HG03025 (cell line): ENCODE data around the gene CADM1.

Experiments used
- ATAC-seq: cut with Tn5 transposase; IDR thresholded peaks from one replicate; pipeline ENCODE4 v1.9.1; 2021; ENCODE audit warnings: mild to moderate bottlenecking, moderate library complexity; ENCODE audit not compliant: unreplicated experiment, low FRiP score

Gene CADM1

DNA sequence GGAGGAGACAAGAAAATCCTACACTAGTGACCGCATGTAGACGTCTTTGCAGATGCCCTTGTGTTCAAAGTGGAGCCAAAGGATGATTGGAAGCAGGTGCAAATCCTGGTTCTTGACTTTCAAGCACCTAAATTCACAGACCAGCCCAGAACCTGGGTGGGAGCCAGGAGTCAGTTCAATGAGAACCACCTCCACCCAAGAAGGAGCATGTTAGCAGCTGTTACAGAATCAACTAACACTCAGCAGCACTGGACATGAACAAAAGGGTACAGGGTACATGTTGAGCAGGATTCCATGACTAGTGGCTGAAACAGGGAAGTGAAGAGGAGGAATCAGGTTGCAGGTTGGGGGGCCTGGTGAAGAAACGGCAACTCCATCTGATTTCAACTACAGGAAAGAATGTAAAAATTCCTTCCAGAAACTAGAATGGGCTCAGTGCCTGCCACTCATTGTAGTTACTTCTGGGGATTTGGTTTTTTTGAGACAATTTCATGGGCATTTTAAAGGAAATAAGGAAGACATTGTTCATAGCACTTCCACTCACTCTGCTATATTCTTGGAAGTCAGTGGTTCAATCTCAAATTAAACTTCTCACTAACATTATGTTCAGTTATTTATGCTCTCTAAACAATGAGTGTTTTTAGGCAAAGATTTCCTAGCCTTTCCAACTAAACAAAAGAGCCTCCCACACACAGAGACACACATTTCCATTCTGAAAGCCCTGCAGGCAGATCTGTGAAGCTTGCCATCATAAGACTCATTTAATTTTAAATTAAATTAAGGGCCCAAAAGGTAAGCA lies 173.3 kb downstream of the CADM1 start:
- ATAC-seq: no peak

DNA sequence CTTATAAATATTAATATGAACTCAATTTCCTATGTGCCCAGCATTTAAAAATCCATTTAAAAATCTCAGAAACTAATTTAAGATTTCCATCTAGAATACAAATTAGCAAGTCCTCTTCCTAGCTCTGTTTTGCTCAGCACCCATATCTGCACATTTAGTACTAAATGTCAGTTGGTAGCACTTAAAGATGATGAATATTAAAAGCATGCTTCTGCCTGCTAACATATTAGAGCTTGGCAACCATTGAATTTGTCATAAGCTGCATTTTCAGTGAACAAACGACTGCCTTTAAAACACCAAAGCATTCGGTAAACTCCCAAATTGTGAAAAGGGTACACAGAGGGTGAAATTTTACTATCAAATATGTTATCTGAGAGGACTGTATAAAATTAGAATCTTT lies 177.7 kb downstream of the CADM1 start:
- ATAC-seq: no peak

GRCh38 chr11:115325523-115325922 lies 178.7 kb downstream of the CADM1 start:
- ATAC-seq: no peak

GRCh38 chr11:115324581-115325432 lies 179.4 kb downstream of the CADM1 start:
- peak; percentile 47 for ATAC-seq

DNA sequence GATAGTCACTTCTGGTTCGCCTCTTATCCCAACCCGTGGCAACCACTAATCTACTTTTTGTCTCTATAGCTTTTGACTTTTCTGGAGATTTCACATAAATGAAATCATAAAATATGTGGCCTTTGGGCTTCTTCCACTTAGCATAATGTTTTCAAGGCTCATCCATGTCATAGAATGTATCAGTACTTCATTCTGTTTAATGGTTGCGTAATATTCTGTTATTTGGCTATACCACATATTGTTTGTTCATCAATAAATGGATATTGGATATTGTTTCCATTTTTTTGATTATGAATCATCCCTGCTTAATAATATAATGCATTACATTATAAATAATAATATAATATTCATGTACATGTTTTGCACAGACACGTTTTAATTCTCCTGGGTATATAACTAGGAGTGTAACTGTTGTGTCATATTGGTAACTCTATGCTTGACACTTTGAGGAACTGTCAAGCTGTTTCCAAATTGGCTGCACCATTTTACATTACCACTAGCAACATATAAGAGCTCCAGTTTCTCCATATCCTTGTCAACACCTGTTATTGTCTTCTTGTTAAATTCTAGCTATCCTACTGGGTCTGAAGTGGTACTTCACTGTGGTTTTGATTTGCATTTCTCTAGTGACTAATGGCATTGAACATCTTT lies 181.5 kb downstream of the CADM1 start:
- no peak for ATAC-seq

- ATAC-seq: no peak
Observed at GRCh38 chr11:115321605-115322289, 182.5 kb downstream of the CADM1 start.

GRCh38 chr11:115317277-115318185 lies 186.7 kb downstream of the CADM1 start:
- no peak for ATAC-seq

GRCh38 chr11:115316696-115317095 lies 187.5 kb downstream of the CADM1 start:
- no peak for ATAC-seq

GRCh38 chr11:115314330-115314920 lies 189.8 kb downstream of the CADM1 start:
- no peak for ATAC-seq

DNA sequence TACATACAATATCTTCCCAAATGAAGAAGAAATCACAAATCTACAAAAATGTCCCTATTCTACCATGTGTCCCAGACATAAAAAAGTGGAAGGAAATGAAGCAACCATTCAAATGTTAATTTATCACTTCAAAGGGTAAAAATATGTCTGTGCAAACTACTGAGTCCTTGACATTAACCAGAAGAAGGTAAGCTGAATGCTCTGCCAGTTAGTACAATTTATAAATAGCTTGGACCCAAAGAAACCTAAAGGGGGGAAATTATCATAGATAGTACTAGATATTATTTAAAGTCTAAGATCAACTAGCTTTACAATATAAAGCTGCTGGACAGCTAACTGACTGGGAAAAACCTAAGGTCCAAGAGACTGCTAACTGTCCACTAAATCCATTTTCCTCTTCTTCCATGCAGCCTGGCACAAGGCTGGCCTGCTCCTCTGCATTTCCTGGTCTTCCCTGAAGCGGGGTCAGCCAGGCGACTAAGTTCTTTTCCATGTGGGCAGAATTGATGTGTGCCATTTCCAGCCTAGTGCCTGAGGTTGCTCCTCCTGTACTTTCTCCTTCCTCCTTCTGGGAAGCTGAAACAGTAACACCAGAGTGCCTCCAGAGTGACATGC lies 190.9 kb downstream of the CADM1 start:
- ATAC-seq: no peak

- no peak for ATAC-seq
Observed at GRCh38 chr11:115311949-115312348, 192.3 kb downstream of the CADM1 start.

DNA sequence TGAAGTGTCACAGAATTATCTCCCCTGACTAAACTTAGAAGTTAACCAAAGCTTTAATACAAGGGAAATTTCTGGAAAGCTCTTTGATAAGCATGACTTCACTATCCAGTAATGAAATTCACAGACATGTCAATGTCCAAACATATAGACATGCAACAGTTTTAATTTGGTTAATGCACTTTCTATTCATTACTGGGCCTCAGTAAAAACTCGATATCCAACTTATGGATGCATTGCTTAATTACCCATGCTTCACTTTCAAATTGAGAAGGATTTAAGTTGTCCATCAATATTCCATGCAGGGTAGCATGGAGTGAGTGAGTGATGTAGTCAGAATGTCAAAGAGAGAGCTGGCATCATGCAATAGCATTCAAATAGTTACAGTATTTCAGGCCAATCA lies 197.5 kb downstream of the CADM1 start:
- no peak for ATAC-seq

- ATAC-seq: no peak
Observed at GRCh38 chr11:115304774-115305472, 199.3 kb downstream of the CADM1 start.

- no peak for ATAC-seq
Observed at GRCh38 chr11:115303929-115304531, 200.2 kb downstream of the CADM1 start.

- no peak for ATAC-seq
Observed at GRCh38 chr11:115302946-115303703, 201.1 kb downstream of the CADM1 start.

DNA sequence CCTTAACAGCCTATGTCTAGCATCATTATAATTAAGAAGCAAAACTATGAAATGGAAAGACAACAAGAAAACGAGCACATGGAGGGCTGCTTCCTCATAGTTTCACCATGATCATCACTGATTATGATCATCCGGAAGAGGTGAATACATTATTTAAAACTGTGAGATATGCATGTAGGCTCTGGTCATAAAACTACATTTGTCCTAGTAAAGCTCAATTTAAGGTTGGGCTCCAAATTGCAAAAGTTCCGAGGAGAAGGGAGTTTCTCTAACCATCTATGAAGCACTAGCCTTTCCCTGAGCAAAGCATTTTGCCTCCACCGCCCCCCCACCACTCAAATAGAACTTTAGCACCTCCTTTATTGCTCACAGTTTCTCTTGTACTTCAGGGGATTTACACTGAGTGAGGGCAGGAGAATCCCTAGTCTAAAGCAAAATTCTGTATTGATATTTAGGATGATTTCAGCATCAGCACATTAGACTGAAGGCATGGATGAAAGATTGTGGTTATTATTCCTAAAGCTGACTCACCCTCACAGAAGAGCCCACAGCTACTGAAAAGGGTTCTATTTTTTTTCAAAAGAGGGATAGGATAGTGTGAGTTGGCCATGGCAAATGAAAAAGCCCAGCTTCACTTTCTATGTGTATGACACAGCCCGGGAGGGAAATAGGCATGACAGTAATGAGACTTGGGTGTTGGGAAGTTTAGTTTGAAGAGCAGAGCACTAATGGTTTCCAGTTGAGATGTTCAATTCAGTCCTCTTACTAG lies 203.4 kb downstream of the CADM1 start:
- no peak for ATAC-seq
